ENCODE measurements around the gene UBE2K.
"Not testable (repeated sequence)": the region's sequence is repeated elsewhere in the genome, so short reads cannot be mapped to it uniquely, and the experiment has no call there.

The UBE2K gene

GRCh38 chr4:39698424-39699009 is 581 bp downstream of the UBE2K start:
- no peak for DNase-seq

DNA sequence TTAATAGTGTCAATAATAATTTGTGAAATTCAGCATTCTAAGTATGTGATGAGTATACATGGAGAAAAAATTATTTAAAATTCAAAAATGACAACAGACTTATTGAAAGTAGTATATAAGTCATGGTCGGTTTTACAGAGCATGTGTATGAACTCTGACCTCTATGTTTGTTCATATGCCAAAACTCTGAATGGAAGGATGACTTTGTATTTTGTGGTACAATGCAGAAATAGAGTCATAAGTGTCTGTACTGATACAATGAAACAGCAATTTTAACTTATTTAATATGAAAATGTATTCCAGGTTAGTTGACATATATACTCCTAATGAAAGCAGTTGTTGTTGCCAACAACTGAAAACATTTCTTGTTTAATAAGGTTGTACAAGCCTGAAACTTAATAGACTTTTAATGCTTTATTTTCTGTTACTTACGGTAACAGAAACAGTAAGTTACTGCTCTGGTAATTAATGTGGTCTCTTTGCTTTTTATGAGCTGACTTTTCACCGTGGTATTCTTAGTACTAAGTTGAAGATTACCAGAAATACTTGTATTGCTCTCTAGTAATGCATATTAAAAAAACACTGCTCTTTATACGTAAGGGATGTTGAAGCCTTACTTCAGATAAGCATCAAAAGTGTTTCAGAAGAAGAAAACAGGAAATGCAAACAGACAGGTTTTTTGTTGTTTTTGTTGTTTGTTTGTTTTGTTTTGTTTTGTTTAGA is 1.9 kb downstream of the UBE2K start:
- DNase-seq: no peak

GRCh38 chr4:39700554-39700953 is 2.6 kb downstream of the UBE2K start:
- no peak for DNase-seq

- no peak for DNase-seq
These were observed 4.8 kb downstream of the UBE2K start for GRCh38 chr4:39702716-39703115.

DNA sequence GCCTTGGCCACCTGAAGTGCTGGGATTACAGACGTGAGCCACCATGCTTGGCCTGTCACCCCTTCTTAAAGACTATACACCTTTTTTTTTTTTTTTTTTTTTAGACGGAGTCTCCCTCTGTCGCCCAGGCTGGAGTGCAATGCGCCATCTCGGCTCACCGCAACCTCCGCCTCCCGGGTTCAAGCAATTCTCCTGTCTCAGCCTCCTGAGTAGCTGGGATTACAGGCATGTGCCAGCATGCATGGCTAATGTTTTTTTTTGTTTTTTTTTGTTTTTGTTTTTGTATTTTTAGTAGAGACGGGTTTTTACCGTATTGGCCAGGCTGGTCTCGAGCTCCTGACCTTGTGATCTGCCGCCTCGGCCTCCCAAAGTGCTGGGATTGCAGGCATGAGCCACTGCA is 6.9 kb downstream of the UBE2K start:
- DNase-seq: not testable (repeated sequence)

GRCh38 chr4:39706334-39706733 is 8.4 kb downstream of the UBE2K start:
- DNase-seq: no peak

DNA sequence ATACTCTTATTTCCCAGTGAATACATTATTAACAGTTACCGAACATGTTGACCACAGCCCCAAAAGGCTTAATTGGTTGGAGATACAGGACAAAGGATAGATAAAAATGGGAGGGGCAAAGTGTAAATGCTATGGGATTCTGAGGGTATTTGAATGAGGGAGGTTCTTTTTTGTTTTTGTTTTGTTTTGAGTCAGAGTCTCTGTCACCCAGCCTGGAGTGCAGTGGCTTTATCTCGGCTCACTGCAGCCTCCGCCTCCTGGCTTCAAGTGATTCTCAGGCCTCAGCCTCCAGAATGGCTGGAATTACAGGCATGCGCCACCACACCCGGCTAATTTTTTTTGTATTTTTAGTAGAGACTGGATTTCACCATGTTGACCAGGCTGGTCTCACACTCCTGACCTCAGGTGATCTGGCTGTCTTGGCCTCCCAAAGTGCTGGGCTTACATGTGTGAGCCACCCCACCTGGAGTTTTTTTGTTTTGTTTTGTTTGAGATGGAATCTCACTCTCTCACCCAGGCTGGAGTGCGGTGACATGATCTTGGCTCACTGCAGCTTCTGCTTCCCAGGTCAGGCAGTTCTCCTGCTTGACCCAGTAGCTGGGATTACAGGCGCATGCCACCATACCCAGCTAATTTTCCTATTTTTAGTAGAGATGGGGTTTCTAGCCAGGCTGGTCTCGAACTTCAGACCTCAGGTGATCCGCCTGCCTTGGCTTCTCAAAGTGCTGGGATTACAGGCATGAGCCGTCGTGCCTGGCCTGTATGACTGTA is 9.0 kb downstream of the UBE2K start:
- DNase-seq: no peak

GRCh38 chr4:39710098-39710896 is 12.4 kb downstream of the UBE2K start:
- no peak for DNase-seq

DNA sequence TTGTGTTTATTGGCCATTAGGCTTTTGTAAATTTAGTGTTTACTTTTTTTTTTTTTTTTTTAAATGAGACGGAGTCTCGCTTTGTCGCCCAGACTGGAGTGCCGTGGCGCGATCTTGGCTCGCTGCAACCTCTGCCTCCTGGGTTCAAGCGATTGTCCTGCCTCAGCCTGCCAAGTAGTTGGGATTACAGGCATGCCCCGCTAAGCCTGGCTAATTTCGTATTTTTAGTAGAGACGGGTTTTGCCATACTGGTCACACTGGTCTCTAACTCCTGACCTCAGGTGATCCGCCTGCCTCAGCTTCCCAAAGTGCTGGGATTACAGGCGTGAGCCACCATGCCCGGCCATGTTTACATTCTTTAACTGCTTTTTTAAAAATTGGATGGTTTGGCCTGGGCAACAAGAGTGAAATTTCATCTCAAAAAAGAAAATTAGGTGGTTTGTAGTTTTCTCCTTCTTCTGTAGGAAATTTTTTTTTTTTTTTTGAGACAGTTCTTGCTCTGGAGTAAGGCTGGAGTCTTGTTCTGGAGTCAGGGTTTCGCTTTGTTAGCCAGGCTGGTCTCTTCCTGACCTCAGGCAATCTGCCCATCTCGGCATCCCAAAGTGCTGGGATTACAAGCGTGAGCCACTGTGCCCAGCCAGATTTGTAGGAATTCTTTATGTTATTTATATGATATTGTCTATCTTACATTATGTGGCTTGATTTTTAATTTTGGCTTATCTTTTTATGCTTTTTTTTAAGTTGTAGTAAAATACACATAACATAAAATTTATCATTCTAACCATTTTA is 15.1 kb downstream of the UBE2K start:
- DNase-seq: no peak

GRCh38 chr4:39713691-39714090 is 15.8 kb downstream of the UBE2K start:
- DNase-seq: no peak

GRCh38 chr4:39714166-39714565 is 16.2 kb downstream of the UBE2K start:
- DNase-seq: no peak

DNA sequence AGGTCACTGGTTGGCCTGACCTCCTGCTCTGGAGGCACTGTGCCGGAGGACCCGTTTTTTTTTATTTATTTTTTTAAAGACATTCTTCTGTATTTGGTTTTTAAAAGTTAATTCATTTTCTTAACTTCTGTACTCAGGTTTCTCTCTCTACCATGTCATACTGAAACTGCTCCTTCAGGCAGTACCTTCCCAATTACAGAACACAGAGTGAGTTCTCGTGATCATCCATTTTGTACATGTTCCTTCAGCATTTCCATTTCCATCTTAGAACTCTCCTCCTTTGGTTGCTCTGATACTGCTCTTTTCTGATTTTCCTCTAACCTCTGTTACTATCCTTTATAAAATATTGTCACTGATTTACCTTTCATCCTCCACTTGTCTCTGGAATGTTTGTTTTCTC is 17.9 kb downstream of the UBE2K start:
- DNase-seq: no peak

DNA sequence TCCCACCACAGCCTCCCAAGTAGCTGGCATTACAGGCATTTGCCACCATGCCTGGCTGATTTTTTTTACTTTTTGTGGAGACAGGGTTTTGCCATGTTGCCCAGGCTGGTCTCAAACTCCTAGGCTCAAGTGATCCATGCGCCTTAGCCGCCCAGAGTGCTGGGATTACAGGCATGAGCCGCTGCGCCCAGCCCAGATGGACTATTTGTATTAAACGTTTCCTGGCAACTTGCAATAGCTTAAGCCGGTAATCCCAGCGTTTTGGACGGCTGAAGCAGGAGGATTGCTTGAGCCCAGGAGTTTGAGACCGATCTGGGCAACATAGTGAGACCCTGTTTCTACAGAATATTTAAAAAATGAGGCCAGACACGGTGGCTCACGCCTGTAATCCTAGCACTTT is 18.4 kb downstream of the UBE2K start:
- no peak for DNase-seq

- DNase-seq: not testable (repeated sequence)
These were observed 19.8 kb downstream of the UBE2K start for GRCh38 chr4:39717743-39718142.

DNA sequence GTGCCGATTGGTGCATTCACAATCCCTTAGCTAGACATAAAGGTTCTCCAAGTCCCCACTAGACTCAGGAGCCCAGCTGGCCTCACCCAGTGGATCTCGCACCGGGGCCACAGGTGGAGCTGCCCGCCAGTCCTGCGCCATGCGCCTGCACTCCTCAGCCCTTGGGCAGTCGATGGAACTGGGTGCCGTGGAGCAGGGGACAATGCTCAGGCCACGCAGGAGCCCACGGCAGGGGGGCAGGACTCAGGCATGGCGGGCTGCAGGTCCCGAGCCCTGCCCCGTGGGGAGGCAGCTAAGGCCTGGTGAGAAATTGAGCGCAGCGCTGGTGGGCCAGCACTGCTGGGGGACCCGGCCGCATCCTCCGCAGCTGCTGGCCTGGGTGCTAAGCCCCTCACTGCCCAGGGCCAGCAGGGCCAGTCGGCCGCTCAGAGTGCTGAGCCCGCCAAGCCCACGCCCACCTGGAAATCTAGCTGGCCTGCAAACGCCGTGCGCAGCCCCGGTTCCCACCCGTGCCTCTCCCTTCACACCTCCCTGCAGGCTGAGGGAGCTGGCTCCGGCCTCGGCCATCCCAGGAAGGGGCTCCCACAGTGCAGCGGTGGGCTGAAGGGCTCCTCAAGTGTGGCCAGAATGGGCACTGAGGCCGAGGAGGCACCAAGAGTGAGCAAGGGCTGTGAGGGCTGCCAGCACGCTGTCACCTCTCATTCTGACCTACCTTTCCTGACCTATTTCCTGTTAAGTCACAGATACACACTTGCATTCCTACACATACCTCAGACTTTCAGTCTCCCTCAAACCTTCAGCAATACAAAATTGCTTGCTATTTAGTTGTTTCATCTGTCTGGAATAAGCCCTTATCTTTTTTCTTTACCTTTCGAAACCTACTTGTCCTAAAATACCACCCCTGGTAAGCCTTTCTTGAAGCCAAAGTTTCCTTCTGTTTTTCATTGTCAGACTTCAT is 20.7 kb downstream of the UBE2K start:
- DNase-seq: no peak

DNA sequence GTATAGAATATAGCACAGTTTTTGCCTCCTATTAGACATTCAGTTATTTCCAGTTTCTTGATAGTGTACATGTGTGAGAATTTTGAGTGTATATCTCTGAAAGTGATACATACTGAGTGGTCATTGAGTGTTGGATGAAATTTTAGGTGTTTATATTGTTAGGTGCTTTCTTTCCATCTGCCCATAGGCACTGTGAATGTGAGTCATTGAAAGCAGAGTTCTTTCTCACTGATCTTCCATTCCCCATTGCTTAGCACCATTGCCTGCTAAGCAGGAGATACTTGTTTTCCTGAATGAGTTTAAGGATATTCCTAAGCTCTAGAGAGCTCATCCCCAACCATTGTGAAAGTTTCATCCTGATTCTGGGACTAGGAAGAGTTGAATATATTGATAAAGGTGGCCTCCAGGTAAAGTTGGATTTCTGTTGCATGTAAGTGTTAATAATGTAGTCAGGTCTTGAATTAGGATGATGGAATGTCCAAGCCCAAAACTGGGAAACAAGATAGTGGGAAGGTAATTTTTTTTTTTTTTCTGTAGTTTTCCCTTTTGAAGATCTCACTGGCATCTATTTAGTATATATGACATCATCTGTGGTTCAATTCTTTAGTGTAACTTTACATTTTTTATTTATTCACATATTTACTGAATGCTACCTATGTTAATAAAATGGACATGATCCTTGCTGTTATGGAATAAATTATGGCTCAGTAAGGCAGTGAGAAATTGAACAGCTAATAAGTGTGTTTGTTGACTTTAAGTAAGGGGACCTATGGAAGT is 22.1 kb downstream of the UBE2K start:
- no peak for DNase-seq

GRCh38 chr4:39721273-39721672 is 23.3 kb downstream of the UBE2K start:
- not testable (repeated sequence) for DNase-seq

DNA sequence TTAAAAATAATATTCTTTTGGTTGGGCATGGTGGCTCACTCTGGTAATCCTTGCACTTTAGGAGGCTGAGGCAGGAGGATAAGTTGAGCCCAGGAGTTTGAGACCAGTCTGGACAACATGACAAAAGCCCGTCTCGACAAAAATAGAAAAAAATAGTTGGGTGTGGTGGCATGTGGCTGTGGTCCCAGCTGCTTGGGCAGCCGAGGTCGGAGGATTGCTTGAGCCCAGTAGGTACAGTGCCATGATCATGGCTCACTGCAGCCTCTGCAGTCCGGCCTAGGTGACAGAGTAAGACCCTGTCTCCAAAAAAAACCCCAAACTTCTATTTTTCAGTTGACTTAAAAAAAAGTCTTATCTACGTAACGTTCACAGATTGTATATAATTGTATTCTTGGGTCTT is 23.9 kb downstream of the UBE2K start:
- no peak for DNase-seq

DNA sequence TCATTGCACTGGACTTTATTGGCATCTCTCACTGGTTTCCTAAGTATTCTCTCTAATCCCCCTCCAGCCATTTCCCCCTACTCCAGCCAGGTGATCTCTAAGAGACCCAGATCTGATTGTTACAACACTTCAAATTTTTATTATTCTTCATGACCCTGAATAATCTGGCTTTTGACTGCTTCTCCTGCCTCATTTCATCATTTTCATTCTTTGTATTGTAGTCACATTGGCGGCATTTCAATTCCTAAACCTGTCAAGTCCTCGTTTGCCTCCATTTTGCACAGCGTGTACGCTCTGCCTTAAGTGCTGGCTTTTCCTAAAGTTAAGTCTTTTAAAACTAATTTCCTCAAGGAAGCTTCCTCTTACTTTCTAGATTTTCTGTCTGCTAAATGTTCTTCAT is 31.6 kb downstream of the UBE2K start:
- no peak for DNase-seq

DNA sequence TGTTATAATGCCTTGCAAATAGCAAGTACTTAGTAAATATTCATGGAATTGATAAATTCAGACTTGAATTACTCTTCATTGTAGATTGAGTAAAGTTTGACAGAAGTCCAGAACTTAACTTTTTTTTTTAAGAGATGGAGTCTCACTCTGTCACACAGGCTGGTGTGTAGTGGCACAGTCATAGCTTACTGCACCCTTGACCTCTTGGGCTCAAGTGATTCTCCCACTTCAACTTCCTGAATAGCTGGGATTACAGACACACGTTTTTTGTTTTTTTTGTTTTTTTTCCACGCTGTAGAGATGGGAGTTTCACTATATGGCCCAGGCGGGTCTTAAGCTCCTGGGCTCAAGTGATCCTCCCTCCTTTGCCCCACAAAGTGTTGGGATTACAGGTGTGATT is 32.1 kb downstream of the UBE2K start:
- DNase-seq: no peak
